Memory B cell (primary cell): ENCODE results near the gene CBX8.

Experiments used
- ATAC-seq: fragments of 150-1000 bp; cut with Tn5 transposase; 2 replicates; pipeline ENCODE4 v1.10.0; 2021; ENCODE audit warnings: low read depth, mild to moderate bottlenecking, moderate library complexity
- DNase-seq, 2 donors: peaks; one replicate each; pipeline ENCODE4 v3.0.0; 2022; ENCODE audit warnings: low spot score in 2 of 2
- H3K27ac Mint-ChIP-seq: one replicate; pipeline ENCODE4 v1.8.0; 2022; ENCODE audit warnings: mild to moderate bottlenecking, moderate library complexity, mixed read lengths
- H3K27me3 Mint-ChIP-seq: one replicate; pipeline ENCODE4 v1.8.0; 2022; ENCODE audit warnings: mixed read lengths
- H3K36me3 Mint-ChIP-seq: one replicate; pipeline ENCODE4 v1.8.0; 2022; ENCODE audit warnings: mild to moderate bottlenecking, mixed read lengths
- H3K4me1 Mint-ChIP-seq: one replicate; pipeline ENCODE4 v1.8.0; 2022; ENCODE audit warnings: mixed read lengths
- H3K4me3 Mint-ChIP-seq: one replicate; pipeline ENCODE4 v1.8.0; 2022; ENCODE audit warnings: mild to moderate bottlenecking, moderate library complexity, mixed read lengths
- H3K9me3 Mint-ChIP-seq: one replicate; pipeline ENCODE4 v1.8.0; 2022; ENCODE audit warnings: mixed read lengths

The CBX8 gene

DNA sequence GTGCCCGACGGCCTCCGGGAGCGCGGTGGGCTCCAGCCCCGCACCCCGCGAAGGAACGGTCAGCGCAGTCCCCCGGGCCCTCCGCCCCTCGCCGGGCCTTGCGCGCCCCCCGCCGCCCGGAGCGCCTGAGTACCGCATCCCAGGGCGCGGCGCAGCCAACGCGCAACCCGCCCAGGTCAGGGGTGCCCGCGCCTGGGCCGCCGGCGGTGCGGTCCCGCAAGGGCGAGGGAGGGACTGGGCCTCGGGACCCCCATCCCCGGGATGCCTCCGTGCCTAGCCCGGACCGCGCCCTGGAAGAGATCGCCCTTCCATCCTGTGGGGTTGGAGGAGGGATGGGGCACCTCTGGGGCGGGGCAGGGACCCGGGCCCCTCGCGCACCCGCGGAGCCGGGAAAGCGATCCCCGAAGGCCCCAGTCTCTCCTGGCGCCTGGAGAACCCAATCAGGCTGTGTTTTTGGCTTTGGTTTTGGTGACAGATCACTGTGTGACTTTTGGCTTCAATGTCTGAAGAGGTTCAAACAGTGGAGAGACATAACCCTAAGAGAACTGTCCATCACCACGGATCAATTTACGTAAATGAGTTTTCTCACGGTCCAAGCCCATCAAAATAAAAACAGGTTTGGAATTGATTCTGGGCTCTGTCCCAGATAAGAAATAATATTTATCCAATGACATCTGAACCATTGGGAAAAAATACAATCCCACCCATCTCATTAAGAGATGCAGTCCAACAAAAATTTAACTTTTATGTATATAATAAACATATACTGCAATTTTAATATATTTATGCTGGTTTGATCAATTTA lies 48.4 kb downstream of the CBX8 start:
- Mint-ChIP-seq H3K36me3 (no peaks in the 10 kb centered on the region), H3K9me3 (no peaks in the 10 kb centered on the region), H3K4me1 (peaks cover 4% of the 10 kb centered on the region), H3K4me3 (no peak overlapping the region), H3K27ac (no peak overlapping the region), H3K27me3 (peaks cover 20% of the 10 kb centered on the region)
- DNase-seq (no peak), ATAC-seq (no peak)

DNA sequence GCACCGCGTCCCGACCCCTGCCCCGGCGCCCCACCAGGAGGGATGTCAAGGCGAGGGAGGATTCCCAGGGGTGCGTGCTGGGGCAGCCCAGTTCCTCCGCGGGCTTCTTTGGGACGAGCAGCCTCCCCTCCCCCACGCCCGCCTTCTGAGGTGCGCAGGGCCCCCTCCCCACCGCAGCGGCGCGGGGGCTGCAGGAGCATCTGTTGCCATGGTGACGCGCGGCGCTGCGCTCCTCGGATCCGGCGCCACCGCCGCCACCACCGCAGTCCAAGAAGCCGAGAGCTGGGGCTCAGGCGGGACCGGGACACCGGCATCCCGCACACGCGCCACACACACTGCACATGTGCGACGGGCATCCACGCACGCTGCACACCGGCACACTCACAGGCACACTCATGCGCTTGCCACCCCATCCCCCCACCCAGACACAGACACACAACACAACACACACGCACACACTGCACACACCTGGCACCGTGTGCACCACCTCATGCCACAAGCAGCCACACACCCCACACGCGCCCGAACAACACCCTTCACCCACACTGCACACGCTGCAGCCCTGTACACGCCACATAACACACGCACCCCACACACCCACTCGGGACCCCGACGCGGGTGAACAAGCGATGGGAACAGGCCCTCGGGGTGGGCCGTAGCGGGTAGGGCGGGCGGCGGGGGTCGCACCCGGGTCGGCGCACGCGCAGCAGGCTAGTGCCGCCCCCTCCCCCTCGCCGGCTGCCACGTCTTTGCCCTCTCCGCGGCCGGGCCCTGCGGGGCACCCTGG lies 49.2 kb downstream of the CBX8 start:
- H3K27ac Mint-ChIP-seq, result no peak overlapping the region

DNA sequence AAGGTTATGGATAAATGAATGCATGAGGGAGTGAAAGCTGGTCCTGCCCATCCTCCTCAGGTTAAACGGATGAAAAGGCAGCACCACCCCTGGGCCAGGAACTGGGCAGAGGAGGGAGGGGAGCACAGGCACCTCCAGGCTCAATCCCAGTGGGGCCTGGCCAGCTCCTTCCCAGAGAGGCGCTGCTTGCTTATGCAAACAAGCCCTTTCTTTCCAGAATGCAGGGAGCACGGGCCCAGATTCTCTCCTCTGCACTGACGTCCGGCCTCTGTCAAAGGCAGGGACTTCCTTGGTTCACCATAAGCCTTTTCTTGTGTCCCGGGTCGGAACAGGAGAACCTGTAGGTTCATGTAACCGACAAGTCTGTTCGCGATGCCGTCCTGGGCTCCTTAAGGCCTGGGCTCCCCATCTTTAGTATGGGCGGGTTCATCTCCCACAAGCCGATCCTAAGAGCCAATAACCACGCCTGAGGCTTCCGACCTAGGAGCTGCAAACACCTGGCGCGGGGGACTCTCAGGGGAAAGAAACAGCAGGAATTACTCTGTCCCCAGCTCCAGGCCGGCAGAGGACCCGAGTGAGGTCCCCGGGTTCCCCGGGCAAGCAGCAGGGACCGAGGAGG lies 49.9 kb downstream of the CBX8 start:
- Mint-ChIP-seq H3K4me3 (peak overlapping the region; percentile 14), H3K27me3 (peaks cover 22% of the 10 kb centered on the region), H3K27ac (no peak overlapping the region), H3K9me3 (no peaks in the 10 kb centered on the region), H3K4me1 (peaks cover 4% of the 10 kb centered on the region), H3K36me3 (no peaks in the 10 kb centered on the region)
- DNase-seq (no peak), ATAC-seq (no peak)

More for the DNA sequence above, 49.2 kb downstream of the CBX8 start:
- peaks cover 22% of the 10 kb centered on the region for H3K27me3 Mint-ChIP-seq
- H3K4me1 Mint-ChIP-seq, result peaks cover 4% of the 10 kb centered on the region
- H3K36me3 Mint-ChIP-seq, result no peaks in the 10 kb centered on the region
- no peak overlapping the region for H3K4me3 Mint-ChIP-seq
- ATAC-seq (no peak), DNase-seq (no peak)
- H3K9me3 Mint-ChIP-seq, result no peaks in the 10 kb centered on the region

GRCh38 chr17:79745641-79746105 lies 51.2 kb downstream of the CBX8 start:
- Mint-ChIP-seq H3K27me3 (peaks cover 21% of the 10 kb centered on the region), H3K4me3 (no peak overlapping the region)

DNA sequence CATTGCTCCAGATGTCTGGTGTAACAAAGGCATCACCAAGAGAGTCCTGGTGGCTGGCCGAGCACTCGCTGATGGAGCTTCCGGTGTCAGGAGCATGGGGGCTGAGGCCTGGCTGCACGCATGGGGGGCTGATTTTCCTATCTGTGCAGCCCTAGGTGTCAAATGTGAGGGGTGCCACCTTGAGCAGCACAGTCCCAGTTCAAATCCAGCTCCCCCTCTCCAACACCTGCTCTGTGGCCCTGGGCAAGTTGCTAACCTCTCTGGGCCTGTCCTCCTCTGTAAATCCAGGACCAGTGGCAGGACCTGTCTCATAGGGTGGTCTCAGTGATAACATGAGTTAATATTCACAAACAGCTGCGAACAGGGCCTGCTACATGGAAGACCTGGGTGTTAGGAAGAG lies 53.3 kb downstream of the CBX8 start:
- ATAC-seq, result no peak
- H3K27me3 Mint-ChIP-seq, result peaks cover 33% of the 10 kb centered on the region

More at GRCh38 chr17:79745641-79746105, 51.2 kb downstream of the CBX8 start:
- H3K36me3 Mint-ChIP-seq, result no peaks in the 10 kb centered on the region
- no peak for DNase-seq
- peaks cover 4% of the 10 kb centered on the region for H3K4me1 Mint-ChIP-seq
- no peaks in the 10 kb centered on the region for H3K9me3 Mint-ChIP-seq
- ATAC-seq, result no peak
- H3K27ac Mint-ChIP-seq, result no peak overlapping the region

GRCh38 chr17:79742951-79743476 lies 53.9 kb downstream of the CBX8 start:
- H3K9me3 Mint-ChIP-seq, result no peaks in the 10 kb centered on the region
- DNase-seq, result no peak
- H3K27ac Mint-ChIP-seq, result no peak overlapping the region
- no peak for ATAC-seq
- H3K4me1 Mint-ChIP-seq, result peaks cover 4% of the 10 kb centered on the region
- H3K27me3 Mint-ChIP-seq, result peaks cover 33% of the 10 kb centered on the region
- no peak overlapping the region for H3K4me3 Mint-ChIP-seq
- no peaks in the 10 kb centered on the region for H3K36me3 Mint-ChIP-seq

More for the DNA sequence above, 53.3 kb downstream of the CBX8 start:
- H3K4me1 Mint-ChIP-seq, result peaks cover 4% of the 10 kb centered on the region
- H3K4me3 Mint-ChIP-seq, result no peak overlapping the region
- no peak for DNase-seq
- no peaks in the 10 kb centered on the region for H3K9me3 Mint-ChIP-seq
- no peak overlapping the region for H3K27ac Mint-ChIP-seq
- H3K36me3 Mint-ChIP-seq, result no peaks in the 10 kb centered on the region

DNA sequence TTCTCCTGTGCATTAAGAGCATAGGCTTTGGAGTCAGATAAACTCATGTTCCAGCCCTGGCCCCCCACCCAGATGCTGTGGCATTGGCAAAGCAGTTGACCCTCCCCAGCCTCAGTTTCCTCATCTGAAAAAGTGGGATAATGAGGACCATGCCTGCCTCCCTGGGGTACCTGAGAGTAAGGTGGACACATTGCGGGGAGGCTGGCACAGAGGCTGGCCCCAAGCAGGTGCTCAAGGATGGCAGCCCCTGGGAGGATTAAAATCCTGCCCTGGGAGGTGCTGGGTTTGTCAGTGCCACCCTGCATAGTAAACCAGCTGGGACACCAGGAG lies 54.3 kb downstream of the CBX8 start:
- Mint-ChIP-seq H3K27me3 (peaks cover 29% of the 10 kb centered on the region), H3K36me3 (no peaks in the 10 kb centered on the region)

More for the DNA sequence above, 54.3 kb downstream of the CBX8 start:
- no peak overlapping the region for H3K4me3 Mint-ChIP-seq
- no peak overlapping the region for H3K27ac Mint-ChIP-seq
- H3K9me3 Mint-ChIP-seq, result no peaks in the 10 kb centered on the region
- H3K4me1 Mint-ChIP-seq, result no peaks in the 10 kb centered on the region
- no peak for DNase-seq
- ATAC-seq, result no peak
